CD8-positive, alpha-beta memory T cell (primary cell): Measurements from ENCODE around the gene CDCA4. TPM values are rescaled to one million over a fixed set of nuclear protein-coding genes. Genes with fewer than 3 reads are reported as not detected.
A peak's percentile ranks its signal among the peaks of the same experiment; 100 is the strongest.

ENCODE experiments used
- CTCF ChIA-PET: fragments of 350-600 bp; sonication (Branson Sonifier 250); formaldehyde crosslinking; loops from one replicate; lab custom pipeline; 2021; ENCODE audit warnings: antibody characterized with exemption; lab: Charles Lee
- POLR2A ChIA-PET: fragments of 350-600 bp; sonication (Branson Sonifier 250); formaldehyde crosslinking; loops from one replicate; lab custom pipeline; 2021; ENCODE audit warnings: antibody characterized with exemption; lab: Charles Lee
- DNase-seq, 5 donors: peaks; one replicate each; pipeline versions ENCODE4 v3.0.0 to v3.0.0-alpha.2; 2020 to 2022; ENCODE audit warnings: mixed read lengths in 1 of 5
- H3K27ac ChIP-seq: one replicate; pipeline ENCODE4 v1.7.0; 2013; ENCODE audit warnings: low read depth, mild to moderate bottlenecking, low read length, moderate library complexity
- H3K27me3 ChIP-seq: 2 replicates; pipeline ENCODE4 v1.7.0; 2013; ENCODE audit warnings: low read length, mild to moderate bottlenecking; ENCODE audit not compliant: insufficient read depth, poor library complexity, severe bottlenecking
- H3K36me3 ChIP-seq: 2 replicates; pipeline ENCODE4 v1.7.0; 2013; ENCODE audit warnings: mild to moderate bottlenecking, low read length, moderate library complexity; ENCODE audit not compliant: insufficient read depth
- H3K4me1 ChIP-seq: 2 replicates; pipeline ENCODE4 v1.7.0; 2013; ENCODE audit warnings: mild to moderate bottlenecking, low read length, moderate library complexity; ENCODE audit not compliant: insufficient read depth
- H3K4me3 ChIP-seq: 2 replicates; pipeline ENCODE4 v1.7.0; 2013; ENCODE audit warnings: mild to moderate bottlenecking, low read length
- H3K9me3 ChIP-seq: 2 replicates; pipeline ENCODE4 v1.7.0; 2013; ENCODE audit warnings: mild to moderate bottlenecking, low read length
- H3K27ac Mint-ChIP-seq, 8 donors: one replicate each; pipeline ENCODE4 v1.8.0; 2020 to 2021; ENCODE audit warnings: mixed read lengths in 8 of 8, mild to moderate bottlenecking in 6 of 8, inconsistent platforms in 3 of 8, moderate library complexity in 3 of 8
- H3K27me3 Mint-ChIP-seq, 2 donors: one replicate each; pipeline ENCODE4 v1.8.0; 2020 to 2021; ENCODE audit warnings: mixed read lengths in 2 of 2, mild to moderate bottlenecking in 1 of 2, moderate library complexity in 1 of 2
- H3K36me3 Mint-ChIP-seq, 3 donors: one replicate each; pipeline ENCODE4 v1.8.0; 2020 to 2021; ENCODE audit warnings: mixed read lengths in 3 of 3, inconsistent platforms in 1 of 3, mild to moderate bottlenecking in 1 of 3
- H3K4me1 Mint-ChIP-seq, 3 donors: one replicate each; pipeline ENCODE4 v1.8.0; 2020 to 2021; ENCODE audit warnings: mixed read lengths in 3 of 3, inconsistent platforms in 1 of 3, mild to moderate bottlenecking in 1 of 3
- H3K4me3 Mint-ChIP-seq, 7 donors: one replicate each; pipeline ENCODE4 v1.8.0; 2020 to 2021; ENCODE audit warnings: mixed read lengths in 7 of 7, mild to moderate bottlenecking in 6 of 7, moderate library complexity in 4 of 7, inconsistent platforms in 2 of 7
- H3K9me3 Mint-ChIP-seq, 5 donors: one replicate each; pipeline ENCODE4 v1.8.0; 2020 to 2022; ENCODE audit warnings: mixed read lengths in 5 of 5, mild to moderate bottlenecking in 3 of 5, moderate library complexity in 2 of 5, inconsistent platforms in 1 of 5
- polyA plus RNA-seq: library from polyadenylated mRNA; unstranded; fragments of 300-500 nt; fragmentation: Illumina TruSeq; gene quantifications from one replicate; pipeline ENCODE4 v1.2.3, GENCODE V29; 2021
- total RNA-seq, 2 experiments: library from RNA; stranded (reverse); gene quantifications; one replicate each; pipeline ENCODE4 v1.2.3, GENCODE V29; 2021

The CDCA4 gene
- total and polyA plus RNA-seq, 3 experiments from 2014 or later = 23.8 to 76.7 (median 73.0) TPM

- Mint-ChIP-seq H3K4me1 (peaks cover 25 to 48% (median 38%) of the 10 kb centered on the region in 3 donors), H3K9me3 (no peaks in the 10 kb centered on the region), H3K27me3 (no peaks in the 10 kb centered on the region), H3K27ac (peak overlapping the region; percentile 82 to 96 (median 94)), H3K36me3 (peaks cover 0 to 9% (median 0%) of the 10 kb centered on the region in 3 donors), H3K4me3 (peak overlapping the region in 3 of 7 donors; percentile 45 to 57 (median 49))
- Histone ChIP-seq H3K27ac (peak overlapping the region; percentile 20), H3K27me3 (no peaks in the 10 kb centered on the region), H3K36me3 (no peaks in the 10 kb centered on the region), H3K9me3 (no peaks in the 10 kb centered on the region), H3K4me1 (peaks cover 28% of the 10 kb centered on the region), H3K4me3 (no peak overlapping the region)
- CTCF ChIA-PET = interaction anchor here (1.0 to 1.6 kb wide), 5 partner anchors 10 to 62 kb away, joined by 3 to 8 read pairs (median 4); no protein-coding TSS in a partner anchor
- POLR2A ChIA-PET = interaction anchor here (0.5 to 1.0 kb wide), 2 partner anchors 20 to 57 kb away, joined by 3 to 5 read pairs; no protein-coding TSS in a partner anchor
- DNase-seq = no peak
Measured at GRCh38 chr14:105025429-105025828, 4.5 kb upstream of the CDCA4 start.

GRCh38 chr14:105023791-105024480, 3.1 kb upstream of the CDCA4 start:
- no peak for DNase-seq
- peak overlapping the region; percentile 16 for H3K27ac ChIP-seq
- H3K4me1 ChIP-seq = peaks cover 41% of the 10 kb centered on the region
- ChIA-PET POLR2A (no interaction called here), CTCF (no interaction called here)
- Mint-ChIP-seq H3K4me3 (peak overlapping the region in 2 of 7 donors; percentile 27 to 60), H3K4me1 (peaks cover 39 to 62% (median 51%) of the 10 kb centered on the region in 3 donors), H3K9me3 (no peaks in the 10 kb centered on the region), H3K36me3 (peaks cover 0 to 15% (median 0%) of the 10 kb centered on the region in 3 donors), H3K27me3 (no peaks in the 10 kb centered on the region), H3K27ac (peak overlapping the region; percentile 14 to 96 (median 88))
- no peaks in the 10 kb centered on the region for H3K9me3 ChIP-seq
- H3K4me3 ChIP-seq = no peak overlapping the region
- H3K27me3 ChIP-seq = no peaks in the 10 kb centered on the region
- H3K36me3 ChIP-seq = no peaks in the 10 kb centered on the region

- ChIA-PET CTCF (interaction anchor here (1.7 kb wide), 1 partner anchor 22 kb away, joined by 8 read pairs; no protein-coding TSS in a partner anchor), POLR2A (no interaction called here)
- Histone ChIP-seq H3K27me3 (no peaks in the 10 kb centered on the region), H3K27ac (no peak overlapping the region), H3K36me3 (no peaks in the 10 kb centered on the region), H3K4me1 (peaks cover 47% of the 10 kb centered on the region), H3K4me3 (no peak overlapping the region), H3K9me3 (no peaks in the 10 kb centered on the region)
- DNase-seq = no peak
- H3K4me1 Mint-ChIP-seq = peaks cover 47 to 68% (median 57%) of the 10 kb centered on the region in 3 donors
- H3K27me3 Mint-ChIP-seq = no peaks in the 10 kb centered on the region
- H3K27ac Mint-ChIP-seq = peak overlapping the region; percentile 29 to 96 (median 88)
- peaks cover 0 to 12% (median 0%) of the 10 kb centered on the region in 3 donors for H3K36me3 Mint-ChIP-seq
- no peaks in the 10 kb centered on the region for H3K9me3 Mint-ChIP-seq
- peak overlapping the region in 4 of 7 donors; percentile 1 to 60 (median 10) for H3K4me3 Mint-ChIP-seq
Measured at GRCh38 chr14:105023144-105023543, 2.3 kb upstream of the CDCA4 start.

- Histone ChIP-seq H3K36me3 (no peaks in the 10 kb centered on the region), H3K27ac (no peak overlapping the region), H3K9me3 (no peaks in the 10 kb centered on the region), H3K4me3 (no peak overlapping the region), H3K27me3 (no peaks in the 10 kb centered on the region), H3K4me1 (peaks cover 51% of the 10 kb centered on the region)
- Mint-ChIP-seq H3K4me3 (peak overlapping the region in 6 of 7 donors; percentile 86 to 93 (median 88)), H3K4me1 (peaks cover 51 to 75% (median 63%) of the 10 kb centered on the region in 3 donors), H3K27ac (peak overlapping the region in 4 of 8 donors; percentile 93 to 95 (median 94)), H3K36me3 (peaks cover 0 to 15% (median 0%) of the 10 kb centered on the region in 3 donors), H3K9me3 (no peaks in the 10 kb centered on the region), H3K27me3 (no peaks in the 10 kb centered on the region)
- POLR2A ChIA-PET = interaction anchor here (4.4 kb wide), 1 partner anchor 10 kb away, joined by 18 read pairs; no protein-coding TSS in a partner anchor
- no peak for DNase-seq
- CTCF ChIA-PET = interaction anchor here (0.6 to 1.8 kb wide), 4 partner anchors 11 to 23 kb away, joined by 3 to 8 read pairs (median 4); no protein-coding TSS in a partner anchor
Measured at GRCh38 chr14:105022276-105022670, 1.4 kb upstream of the CDCA4 start.

GRCh38 chr14:105021656-105022275, 883 bp upstream of the CDCA4 start:
- Histone ChIP-seq H3K4me1 (peaks cover 51% of the 10 kb centered on the region), H3K27ac (peak overlapping the region; percentile 60), H3K36me3 (no peaks in the 10 kb centered on the region), H3K4me3 (peak overlapping the region; percentile 58), H3K9me3 (no peaks in the 10 kb centered on the region), H3K27me3 (no peaks in the 10 kb centered on the region)
- peak in 2 of 5 donors; percentile 24 to 55 for DNase-seq
- H3K4me1 Mint-ChIP-seq = peaks cover 53 to 75% (median 65%) of the 10 kb centered on the region in 3 donors
- ChIA-PET CTCF (interaction anchor here (0.6 to 1.8 kb wide), 4 partner anchors 10 to 24 kb away, joined by 3 to 8 read pairs (median 4); no protein-coding TSS in a partner anchor), POLR2A (interaction anchor here (1.3 to 4.4 kb wide), 4 partner anchors 11 to 43 kb away, joined by 6 to 20 read pairs (median 16); partner anchors contain the start of genes CLBA1 and GPR132)
- H3K36me3 Mint-ChIP-seq = peaks cover 0 to 15% (median 0%) of the 10 kb centered on the region in 3 donors
- peak overlapping the region; percentile 88 to 96 (median 94) for H3K27ac Mint-ChIP-seq
- peaks cover 0 to 3% of the 10 kb centered on the region in 2 donors for H3K27me3 Mint-ChIP-seq
- peak overlapping the region; percentile 86 to 96 (median 89) for H3K4me3 Mint-ChIP-seq
- H3K9me3 Mint-ChIP-seq = no peaks in the 10 kb centered on the region

- peaks cover 0 to 24% (median 4%) of the 10 kb centered on the region in 3 donors for H3K36me3 Mint-ChIP-seq
- peak overlapping the region; percentile 86 to 95 (median 93) for H3K4me3 Mint-ChIP-seq
- H3K9me3 Mint-ChIP-seq = no peaks in the 10 kb centered on the region
- no peaks in the 10 kb centered on the region for H3K36me3 ChIP-seq
- peaks cover 51% of the 10 kb centered on the region for H3K4me1 ChIP-seq
- H3K27ac Mint-ChIP-seq = peak overlapping the region; percentile 90 to 99 (median 96)
- CTCF ChIA-PET = interaction anchor here (1.0 to 4.1 kb wide), 8 partner anchors 9 to 44 kb away, joined by 3 to 47 read pairs (median 4); no protein-coding TSS in a partner anchor
- no peaks in the 10 kb centered on the region for H3K9me3 ChIP-seq
- H3K4me1 Mint-ChIP-seq = peaks cover 60 to 78% (median 69%) of the 10 kb centered on the region in 3 donors
- H3K27me3 ChIP-seq = no peaks in the 10 kb centered on the region
- H3K27me3 Mint-ChIP-seq = peaks cover 0 to 3% of the 10 kb centered on the region in 2 donors
- peak overlapping the region; percentile 86 for H3K27ac ChIP-seq
- H3K4me3 ChIP-seq = peak overlapping the region; percentile 69
- peak; percentile 61 to 80 (median 71) for DNase-seq
- POLR2A ChIA-PET = interaction anchor here (0.9 to 4.4 kb wide), 7 partner anchors 12 to 281 kb away, joined by 3 to 20 read pairs (median 6); partner anchors contain the start of genes BRF1, CLBA1 and GPR132
Measured at GRCh38 chr14:105019861-105020814, 745 bp downstream of the CDCA4 start.
